ENCODE measurements around the gene MLC1.

MLC1 gene

DNA sequence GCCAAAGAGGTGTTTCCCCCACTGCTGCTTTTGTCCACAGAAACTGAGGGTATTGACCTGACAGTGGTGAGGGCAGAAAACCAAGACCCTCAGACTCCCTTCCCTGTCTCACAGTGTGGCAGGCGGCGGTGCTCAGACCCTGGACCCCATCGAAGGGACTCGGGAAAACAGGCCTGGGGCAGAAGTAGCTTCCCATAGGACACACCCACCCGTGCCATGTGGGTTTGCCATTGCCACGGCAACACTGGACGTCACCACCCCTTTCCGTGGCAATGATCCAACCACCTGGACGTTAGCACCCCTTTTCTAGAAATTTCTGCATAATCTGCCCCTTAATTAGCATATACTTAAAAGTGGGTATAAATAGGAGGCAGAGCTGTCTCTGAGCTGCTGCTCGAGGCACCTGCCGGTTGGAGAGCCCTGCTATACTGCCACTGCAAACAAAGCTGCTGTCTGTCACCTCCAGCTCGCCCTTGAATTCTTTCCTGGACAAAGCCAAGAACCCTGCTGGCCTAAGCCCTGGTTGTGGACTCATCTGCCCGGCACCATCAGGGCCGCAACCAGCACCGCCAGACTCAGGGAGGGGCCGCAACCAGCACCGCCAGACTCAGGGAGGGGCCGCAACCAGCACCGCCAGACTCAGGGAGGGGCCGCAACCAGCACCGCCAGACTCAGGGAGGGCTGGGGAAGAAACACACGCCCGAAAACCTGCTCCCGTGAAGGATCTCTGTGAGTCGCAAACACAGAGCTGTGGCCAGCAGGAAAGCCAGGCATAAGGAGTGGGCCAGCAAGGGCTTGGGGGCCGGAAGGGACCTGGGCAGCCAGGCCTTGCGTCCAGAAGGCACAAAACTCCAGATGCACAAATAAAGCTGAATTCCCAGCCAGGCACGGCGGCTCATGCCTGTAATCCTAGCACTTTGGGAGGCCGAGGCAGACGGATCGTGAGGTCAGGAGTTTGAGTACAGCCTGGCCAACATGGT is 10.4 kb downstream of the MLC1 start:
- no peak for DNase-seq

DNA sequence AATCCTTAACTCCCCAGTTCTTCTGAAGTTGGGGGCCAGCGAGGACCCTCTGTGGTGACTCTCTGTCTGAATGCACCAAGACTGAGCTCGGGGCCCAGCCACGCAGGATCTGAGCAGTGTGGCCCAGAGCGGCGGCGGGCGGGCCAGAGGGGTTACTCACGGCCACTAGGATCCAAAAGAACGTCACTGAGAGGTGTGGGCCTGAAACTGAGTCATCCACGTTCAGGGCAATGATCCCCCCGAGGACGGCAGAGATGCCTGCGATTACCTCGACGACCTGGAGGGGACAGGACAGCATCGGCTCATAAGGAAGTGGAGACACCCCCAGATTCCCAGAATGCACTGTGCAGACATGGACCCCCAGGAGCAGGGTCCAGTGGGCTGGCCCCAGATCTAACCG is 11.2 kb downstream of the MLC1 start:
- DNase-seq: no peak

DNA sequence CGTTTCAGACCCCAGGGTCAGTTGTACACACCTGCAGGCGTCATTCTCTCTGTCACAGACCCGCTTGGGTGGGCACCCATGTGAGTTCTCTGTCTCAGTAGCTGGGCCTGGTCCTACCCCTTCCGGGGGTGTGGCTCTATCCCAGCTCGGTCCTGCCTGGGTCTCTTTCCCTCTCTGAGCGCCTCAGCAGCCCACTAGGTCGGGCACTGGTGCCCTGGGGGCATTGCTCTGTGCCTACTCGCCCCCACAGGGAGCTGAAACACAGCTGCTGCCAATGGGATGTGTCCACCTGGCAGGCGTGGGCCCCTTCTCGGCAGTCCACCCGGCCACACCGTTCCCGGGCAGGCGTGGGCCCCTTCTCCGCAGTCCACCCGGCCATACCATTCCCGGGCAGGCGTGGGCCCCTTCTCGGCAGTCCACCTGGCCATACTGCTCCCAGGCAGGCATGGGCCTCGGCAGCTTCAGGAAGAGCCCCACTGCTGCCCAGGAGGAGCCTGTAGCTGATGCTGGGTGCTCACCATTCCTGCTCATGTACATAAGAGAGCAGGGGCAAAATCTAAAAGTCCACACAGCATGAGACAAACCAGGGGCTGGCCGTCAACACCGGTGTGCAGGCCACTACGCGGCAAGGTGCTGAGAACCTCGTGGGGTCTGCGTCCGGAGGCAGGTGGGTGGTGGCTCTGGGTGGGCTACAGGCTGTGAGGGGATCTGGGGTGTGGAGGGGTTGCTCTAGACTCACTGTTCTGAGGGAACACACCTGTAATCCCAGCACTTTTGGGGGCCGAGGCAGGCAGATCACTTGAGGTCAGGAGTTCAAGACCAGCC is 12.3 kb downstream of the MLC1 start:
- DNase-seq: no peak

DNA sequence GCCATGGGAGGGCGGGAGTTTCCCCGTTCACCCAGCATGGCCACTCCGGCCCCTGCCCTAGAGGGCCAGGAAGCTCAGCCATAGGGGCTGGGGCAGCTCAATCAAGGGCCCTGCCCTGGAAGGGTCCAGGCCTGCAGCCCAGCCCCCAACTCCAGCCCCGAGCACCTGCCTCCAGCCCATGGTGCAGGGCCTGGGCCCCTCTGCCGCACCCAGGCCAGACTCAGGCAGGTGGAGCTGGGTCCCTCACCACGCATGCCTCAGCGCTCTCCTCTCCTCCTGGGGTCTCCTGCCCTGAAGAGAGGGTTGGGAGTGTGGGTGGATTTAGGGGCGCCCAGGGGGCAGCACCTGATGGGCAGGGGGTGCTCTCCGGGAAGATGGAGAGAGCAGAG is 13.1 kb downstream of the MLC1 start:
- DNase-seq: no peak

DNA sequence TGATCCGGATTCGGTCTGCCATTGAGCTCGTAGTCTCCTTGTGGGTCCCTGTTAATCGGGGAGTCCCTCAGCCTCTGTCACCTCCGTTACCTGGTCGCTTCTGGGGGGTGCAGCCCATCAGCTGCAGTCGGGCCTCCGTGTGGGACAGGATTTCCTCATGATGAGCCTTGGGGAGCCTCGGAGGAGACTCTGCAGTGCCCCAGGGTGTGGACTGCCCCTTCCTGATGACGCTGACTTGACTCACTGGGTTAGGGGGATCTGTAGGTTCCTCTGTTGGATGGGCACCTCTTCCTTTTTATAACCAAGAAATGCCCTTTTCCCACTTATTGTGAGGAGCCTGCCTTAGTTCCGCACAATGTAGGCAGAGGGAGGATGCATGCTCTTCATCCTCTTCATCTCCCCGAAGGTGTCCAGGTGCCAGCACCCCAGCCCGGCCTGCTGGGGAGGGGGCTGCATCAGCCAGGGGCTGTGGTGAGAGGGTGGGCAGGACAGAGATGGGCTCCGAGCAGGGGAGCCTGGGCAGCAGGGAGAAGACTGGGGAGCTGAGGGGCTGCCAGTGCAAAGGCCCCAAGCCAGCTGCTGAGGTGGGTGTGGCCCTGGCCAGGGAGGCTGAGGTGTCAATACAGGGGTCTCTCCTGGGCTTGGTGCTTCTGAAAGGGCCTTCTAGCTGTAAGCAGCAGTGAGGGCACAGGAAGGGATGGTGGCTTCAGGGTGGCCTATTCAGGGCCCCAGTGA is 13.6 kb downstream of the MLC1 start:
- no peak for DNase-seq

DNA sequence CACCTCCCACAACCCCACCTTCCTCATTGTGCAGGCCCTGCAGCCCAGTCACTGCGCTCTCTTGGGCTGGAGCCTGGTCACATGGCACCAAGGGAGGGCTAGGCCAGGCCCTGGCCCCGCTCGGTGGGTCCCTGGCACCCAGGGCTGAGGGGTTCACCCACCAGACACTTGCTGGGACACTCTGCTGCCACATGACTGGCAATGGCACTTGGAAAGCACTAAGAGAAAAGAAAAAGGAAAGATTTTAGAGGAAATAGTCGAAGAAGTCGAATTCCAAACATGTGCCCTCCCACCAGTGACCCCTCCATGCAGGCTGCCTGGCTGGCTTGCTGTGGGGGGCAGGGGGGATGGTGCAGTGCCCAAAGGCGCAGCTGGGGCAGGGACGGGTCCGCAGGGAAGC is 14.9 kb downstream of the MLC1 start:
- no peak for DNase-seq

DNA sequence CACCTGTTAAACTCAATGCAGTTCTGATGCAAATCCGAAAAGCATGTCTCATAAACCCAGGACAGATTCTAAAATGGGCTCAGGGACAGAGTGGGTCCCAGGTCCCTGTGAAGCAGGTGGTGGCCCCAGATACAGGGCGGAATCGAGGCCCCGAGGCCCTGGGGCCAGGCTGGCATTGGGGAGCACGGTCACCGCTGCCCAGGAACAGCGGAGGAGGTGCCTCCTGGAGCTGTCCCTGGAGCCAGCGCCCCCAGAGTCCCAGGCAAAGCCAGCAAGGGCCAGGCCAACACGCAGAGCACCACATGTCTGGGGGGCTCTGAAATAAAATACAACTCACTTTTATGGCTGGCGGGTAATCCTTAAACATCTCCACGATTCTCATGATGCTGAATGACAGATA is 17.1 kb downstream of the MLC1 start:
- DNase-seq: no peak

DNA sequence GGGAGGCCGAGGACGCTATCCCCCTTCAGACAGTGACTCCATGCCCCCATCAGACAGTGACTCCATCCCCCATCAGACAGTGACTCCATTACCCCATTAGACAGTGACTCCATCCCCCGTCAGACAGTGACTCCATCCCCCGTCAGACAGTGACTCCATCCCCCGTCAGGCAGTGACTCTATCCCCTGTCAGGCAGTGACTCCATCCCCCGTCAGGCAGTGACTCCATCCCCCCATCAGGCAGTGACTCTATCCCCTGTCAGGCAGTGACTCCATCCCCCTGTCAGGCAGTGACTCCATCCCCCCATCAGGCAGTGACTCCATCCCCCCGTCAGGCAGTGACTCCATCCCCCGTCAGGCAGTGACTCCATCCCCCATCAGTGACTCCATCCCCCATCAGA is 18.0 kb downstream of the MLC1 start:
- DNase-seq: no peak

DNA sequence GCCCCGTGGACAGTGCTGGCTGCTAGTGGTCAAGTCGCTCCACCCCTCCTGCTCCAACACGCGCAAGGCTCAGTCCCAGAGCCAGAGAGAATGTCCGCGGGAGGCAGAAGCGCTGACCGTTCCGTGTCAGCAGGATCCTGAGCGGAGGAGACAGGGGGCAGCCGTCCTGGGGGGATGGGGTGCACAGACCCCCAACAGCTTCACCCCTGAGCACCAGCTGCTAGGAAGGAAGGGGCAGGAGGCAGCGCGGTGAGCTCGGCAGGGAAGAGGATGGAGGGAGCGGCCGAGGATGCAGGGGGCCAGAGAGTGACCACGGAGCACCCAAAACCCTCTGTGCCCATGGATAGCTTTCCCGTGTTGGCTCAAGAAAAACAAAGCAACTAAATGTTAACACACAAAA is 20.8 kb downstream of the MLC1 start:
- no peak for DNase-seq

DNA sequence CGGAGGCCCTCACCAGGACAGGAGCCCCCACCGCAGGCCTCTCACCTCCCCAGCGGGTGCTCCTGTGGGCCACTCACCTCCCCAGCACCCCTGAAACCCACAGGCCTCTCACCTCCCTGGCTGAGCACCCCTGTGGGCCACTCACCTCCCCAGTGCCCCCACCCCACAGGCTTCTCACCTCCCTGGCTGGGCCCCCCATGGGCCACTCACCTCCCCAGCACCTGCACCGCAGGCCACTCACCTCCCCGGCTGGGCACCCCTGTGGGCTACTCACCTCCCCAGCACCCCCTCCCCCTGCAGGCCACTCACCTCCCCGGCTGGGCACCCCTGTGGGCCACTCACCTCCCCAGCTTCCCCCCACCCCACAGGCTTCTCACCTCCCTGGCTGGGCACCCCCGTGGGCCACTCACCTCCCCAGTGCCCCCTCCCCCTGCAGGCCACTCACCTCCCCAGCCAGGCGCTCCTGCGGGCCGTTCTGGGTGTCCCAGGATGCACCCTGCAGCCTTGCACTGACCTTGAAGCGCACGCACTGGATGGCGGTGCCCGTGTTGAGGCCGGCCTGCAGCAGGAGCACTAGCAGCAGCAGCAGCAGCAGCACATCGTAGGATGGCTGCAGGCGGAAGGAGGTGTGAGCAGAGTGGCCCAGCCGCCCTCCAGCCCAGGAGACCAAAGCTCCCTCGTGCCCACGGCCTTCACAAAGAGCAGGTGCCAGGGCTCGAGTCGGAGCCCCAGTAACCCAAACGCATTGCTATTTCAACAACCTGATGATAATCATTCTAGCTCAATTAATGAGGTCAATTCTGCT is 21.4 kb downstream of the MLC1 start:
- no peak for DNase-seq

DNA sequence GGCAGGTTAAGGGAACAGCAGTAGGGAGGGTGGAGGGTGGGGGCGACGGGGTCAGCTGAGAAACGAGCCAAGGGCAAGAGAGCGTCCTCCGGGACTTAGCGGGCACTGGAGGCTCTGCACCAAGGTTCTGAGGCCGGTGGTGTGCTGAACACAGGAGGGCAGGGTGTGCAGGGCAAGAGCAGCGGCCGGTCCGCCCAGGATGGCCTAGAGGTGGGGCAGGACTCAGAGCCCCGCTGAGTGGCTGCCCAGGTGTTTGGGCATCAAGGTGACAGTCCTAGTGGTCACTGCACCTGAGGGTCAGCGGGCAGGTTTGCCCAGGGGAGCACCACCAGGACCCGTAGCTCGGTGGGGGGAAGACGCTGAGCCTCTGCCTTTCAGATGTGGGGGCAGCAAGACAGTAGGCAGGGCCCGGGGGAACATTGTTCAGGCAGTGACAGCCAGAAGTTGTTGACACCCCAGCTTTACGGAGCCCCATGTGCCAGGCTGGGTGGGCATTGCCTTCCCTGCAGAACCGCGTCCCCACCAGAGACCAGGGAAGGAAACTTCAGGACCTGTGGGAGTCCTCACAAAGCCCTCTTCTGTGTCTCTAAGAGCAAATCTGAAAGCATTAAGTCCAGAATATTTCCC is 22.6 kb downstream of the MLC1 start:
- no peak for DNase-seq

DNA sequence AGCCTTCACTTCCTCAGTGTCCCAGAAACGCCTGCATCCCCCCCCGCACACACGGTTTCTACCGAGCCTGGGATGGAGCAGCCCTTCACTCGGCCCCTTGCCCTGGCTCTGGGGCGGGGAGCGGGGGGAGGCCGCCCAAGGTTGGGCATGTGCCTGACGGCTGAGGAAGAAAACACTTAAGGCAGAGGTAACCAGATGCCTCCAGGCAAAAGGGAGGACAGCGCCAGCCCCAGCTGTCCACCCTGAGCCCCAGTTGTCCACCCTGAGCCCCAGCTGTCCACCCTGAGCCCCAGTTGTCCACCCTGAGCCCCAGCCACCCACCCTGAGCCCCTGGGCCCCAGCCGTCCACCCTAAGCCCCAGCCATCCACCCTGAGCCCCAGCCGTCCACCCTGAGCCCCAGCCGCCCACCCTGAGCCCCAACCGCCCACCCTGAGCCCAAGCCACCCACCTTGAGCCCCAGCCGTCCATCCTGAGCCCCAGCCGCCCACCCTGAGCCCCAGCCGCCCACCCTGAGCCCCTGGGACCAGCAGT is 23.3 kb downstream of the MLC1 start:
- no peak for DNase-seq

DNA sequence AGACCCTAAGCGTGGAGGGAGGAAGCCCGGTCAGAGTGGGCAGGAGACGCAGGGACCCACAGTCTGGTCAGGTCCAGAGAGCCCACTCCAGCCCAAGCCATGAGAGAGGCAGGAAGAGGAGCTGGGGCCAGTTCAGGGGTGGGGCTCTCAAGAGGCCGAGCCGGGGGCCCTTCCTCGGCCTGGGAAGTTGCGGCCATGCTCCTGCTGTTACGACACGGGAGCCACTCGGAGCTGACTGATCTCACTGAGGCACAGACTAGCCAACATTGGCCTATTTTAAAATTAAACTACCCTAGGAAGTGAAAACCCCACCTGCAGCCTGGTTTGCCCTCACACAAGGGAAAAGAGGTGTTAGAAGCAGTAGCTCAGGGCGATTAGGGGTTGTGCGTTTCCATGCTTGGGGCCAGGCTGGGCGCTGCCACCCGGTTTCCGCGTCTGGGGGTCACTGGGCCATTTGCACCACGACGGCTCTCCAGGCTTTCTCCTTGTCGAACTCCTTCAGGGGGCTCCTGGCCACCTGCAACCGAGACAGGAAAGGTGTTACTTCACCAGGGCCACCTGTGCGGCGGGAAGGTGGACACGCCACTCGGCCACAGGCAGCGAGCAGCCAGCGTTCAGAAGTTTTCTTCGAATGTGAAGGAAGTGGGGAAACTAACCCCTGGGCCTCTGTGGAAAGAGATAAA is 23.9 kb downstream of the MLC1 start:
- no peak for DNase-seq

DNA sequence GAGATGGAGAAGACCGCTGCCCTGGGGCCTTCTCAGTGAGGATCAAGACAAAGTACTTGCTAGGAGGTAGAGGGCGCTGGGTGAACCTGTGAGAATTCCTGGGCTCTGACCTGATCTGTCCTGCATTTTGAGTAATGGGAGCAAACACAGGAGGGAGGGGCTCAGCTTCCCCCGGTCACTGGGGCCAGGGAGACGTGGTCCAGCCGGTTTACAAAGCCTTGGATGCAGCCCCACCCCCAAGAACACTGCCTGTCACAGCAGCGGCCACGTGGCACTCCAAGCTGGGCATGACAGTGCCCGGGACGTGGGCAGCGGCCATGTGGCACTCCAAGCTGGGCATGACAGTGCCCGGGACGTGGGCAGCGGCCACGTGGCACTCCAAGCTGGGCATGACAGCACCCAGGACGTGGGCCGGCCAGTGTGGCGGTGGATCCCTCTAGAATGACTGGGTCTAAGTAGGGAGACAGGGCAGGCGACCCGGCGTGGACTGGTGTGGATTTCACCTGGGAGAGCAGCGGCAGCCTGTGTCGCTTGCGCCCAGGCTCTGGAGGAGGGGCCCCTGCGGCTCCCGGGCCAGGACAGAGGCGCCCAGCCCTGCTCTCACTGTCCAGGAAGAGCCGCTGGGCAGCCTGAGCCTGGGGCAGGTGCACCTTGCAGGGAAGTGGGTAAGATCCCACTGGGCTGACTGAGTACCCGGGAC is 24.6 kb downstream of the MLC1 start:
- no peak for DNase-seq

DNA sequence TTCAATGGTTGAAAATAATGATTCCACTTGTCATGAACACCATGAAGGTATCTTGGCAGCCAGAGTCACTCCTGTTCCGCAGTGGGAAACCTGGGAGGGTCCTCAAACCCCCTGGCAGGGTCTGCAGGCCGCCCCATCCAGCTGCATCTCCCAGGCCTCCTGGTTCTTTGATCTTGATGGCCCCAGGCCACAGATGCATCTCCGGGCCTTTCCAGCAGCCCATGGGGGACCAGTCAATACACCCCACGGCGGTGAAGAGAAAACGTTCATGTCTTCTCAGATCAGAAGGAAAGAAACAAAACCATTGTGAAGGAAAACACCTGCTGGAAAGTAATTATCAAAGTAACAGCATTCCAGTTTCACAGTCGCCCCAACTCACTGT is 25.4 kb downstream of the MLC1 start:
- no peak for DNase-seq

DNA sequence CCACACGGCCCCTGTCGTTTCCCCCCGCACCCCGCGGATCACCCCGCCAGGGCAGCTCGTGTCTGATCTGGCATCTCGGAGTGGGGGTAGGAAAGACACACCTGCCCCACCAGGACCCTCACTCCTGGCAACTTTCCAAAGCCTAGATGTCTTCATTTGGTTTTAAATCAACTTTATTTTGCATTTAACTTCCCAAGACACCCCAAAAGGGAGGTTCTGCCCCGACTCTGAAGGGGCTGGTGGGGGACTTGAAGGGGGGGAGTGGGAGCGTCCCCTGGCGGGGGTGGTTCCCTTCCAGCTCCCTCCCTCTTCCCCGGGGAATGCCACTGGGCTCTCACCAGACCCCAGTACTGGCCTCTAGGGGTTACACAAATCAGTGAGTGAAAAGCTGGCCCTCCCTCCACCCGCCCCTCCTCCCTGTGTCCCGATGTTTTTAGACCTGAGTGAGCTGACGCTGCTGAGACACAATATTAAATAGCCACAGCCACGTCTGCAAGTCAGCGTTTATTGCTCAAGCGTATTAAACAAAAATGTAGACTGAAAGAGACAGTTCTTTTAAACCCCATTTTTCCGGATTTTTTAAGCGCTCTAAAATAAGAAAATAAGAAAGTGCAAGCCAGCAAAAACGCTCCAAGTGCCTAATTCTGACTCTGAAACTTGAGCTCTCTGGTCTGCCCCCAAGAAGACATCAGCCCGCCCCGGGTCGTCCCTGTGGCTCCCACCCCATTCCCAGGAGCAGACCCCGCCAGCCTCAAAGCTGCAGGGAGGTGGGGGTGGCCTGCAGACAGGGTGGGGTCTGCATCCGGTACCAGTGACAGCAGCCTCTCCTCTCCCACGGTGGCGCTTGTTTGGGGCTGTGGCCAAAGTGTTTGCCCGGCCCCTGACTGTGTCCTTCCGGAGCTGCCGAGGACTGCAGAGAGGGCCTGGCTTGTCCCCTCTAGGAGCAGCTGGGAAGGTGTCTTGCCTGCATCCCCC is 26.0 kb downstream of the MLC1 start:
- no peak for DNase-seq

DNA sequence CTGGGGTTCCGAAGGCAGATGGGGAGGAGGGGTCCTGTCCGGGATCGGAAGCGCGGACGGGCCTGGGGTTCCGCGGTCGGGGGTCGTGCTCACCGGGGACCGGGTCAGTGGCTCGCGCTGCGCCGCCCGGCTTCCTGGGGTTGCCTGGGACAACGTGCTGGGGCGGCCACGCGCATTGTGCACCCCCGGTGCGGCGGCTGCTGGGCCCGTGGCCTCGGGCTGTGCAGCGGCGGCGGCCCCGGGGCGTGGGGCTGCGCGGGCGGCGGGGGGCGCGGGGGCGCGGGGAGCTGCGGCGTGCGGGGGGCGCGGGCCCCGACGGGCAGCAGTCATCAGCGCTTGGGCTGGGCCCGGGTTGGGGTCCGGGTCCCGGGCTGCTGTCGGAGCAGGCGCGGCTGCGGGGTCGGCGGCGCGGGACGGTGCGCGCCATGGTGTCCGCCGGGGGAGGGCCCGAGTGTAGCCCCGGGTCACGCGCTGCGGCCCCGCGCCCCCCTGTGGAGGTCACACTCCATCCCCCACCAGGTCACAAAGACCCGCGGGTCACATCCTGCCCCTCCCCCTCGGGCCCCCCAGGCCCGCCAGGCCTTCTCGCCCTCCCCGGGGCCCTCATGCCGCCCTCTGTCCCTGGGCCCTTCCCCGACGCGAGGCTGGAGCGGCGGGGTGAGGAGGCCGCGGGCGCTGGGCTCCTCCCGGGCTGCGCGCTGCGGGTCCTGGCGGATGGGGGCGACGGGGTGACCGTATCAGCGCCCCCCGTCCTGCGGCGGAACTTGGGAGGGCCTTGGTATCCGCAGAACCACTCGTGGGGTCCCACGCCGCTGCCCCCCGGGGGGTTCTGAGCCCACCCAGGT is 26.9 kb downstream of the MLC1 start, which contains the start of gene TTLL8:
Gene TTLL8, minus strand, starts transcription at position 238 of the 845 bp plus-strand sequence.
- DNase-seq: no peak
